HepG2 (cell line): Measurements from ENCODE around the gene UCK2. TPM values are rescaled to one million over a fixed set of nuclear protein-coding genes. Genes with fewer than 3 reads are reported as not detected.
A peak's percentile ranks its signal among the peaks of the same experiment; 100 is the strongest.

Experiments
- ETV6 ChIP-seq: sonication (generic); formaldehyde crosslinking; conservative IDR thresholded peaks from 2 replicates; pipeline ENCODE4 v1.4.0; 2020; ENCODE audit warnings: missing genetic modification reagents
- FOXA3 ChIP-seq: IDR thresholded peaks from 2 replicates; pipeline ENCODE4 v1.6.1; 2016; ENCODE audit warnings: missing genetic modification reagents, missing compliant biosample characterization
- HNRNPUL1 ChIP-seq: fragments of 200-400 bp; formaldehyde crosslinking; IDR thresholded peaks from 2 replicates; pipeline ENCODE4 v1.6.1; 2017; ENCODE audit warnings: low read depth, mild to moderate bottlenecking, low read length, moderate library complexity
- LCORL ChIP-seq, 2 experiments: fragments of 450-650 bp in 1 of 2; sonication (generic) in 1 of 2; formaldehyde crosslinking in 1 of 2; IDR thresholded peaks; 2 replicates each; pipeline versions ENCODE4 v1.5.0 to v1.6.1; 2017 to 2020; ENCODE audit warnings: antibody characterized with exemption in 1 of 2, missing genetic modification reagents in 1 of 2
- MTF2 ChIP-seq: sonication (generic); formaldehyde crosslinking; IDR thresholded peaks from 2 replicates; pipeline ENCODE4 v1.5.0; 2020; ENCODE audit warnings: missing genetic modification reagents, borderline replicate concordance
- ZNF282 ChIP-seq: fragments of 450-650 bp; IDR thresholded peaks from 2 replicates; pipeline ENCODE4 v1.6.1; 2018; ENCODE audit not compliant: partially characterized antibody
- ZNF296 ChIP-seq: sonication (generic); formaldehyde crosslinking; conservative IDR thresholded peaks from 2 replicates; pipeline ENCODE4 v1.5.0; 2020; ENCODE audit warnings: mild to moderate bottlenecking, missing genetic modification reagents
- ZNF326 ChIP-seq: sonication (generic); formaldehyde crosslinking; IDR thresholded peaks from 2 replicates; pipeline ENCODE4 v1.4.0; 2020; ENCODE audit warnings: missing genetic modification reagents, borderline replicate concordance
- ZNF441 ChIP-seq: sonication (generic); formaldehyde crosslinking; IDR thresholded peaks from 2 replicates; pipeline ENCODE4 v1.7.0; 2021; ENCODE audit warnings: missing genetic modification reagents, borderline replicate concordance
- ZNF557 ChIP-seq: sonication (generic); formaldehyde crosslinking; IDR thresholded peaks from 2 replicates; pipeline ENCODE4 v1.4.0; 2020; ENCODE audit warnings: missing genetic modification reagents
- ZNF720 ChIP-seq: sonication (generic); formaldehyde crosslinking; IDR thresholded peaks from 2 replicates; pipeline ENCODE4 v1.4.0; 2020; ENCODE audit warnings: missing genetic modification reagents
- polyA plus RNA-seq, 8 experiments: library from polyadenylated mRNA; depleted of rRNA in 3 of 8; stranded (reverse) in 7 of 8; unstranded in 1 of 8; fragments of >200 nt; fragmentation: Illumina TruSeq in 4 of 8; extraction: Trizol in 4 of 8; gene quantifications; 2 replicates each; pipeline versions ENCODE4 v1.2.1 to v1.2.3, GENCODE V29; 2011 to 2016; ENCODE audit warnings: low read depth in 4 of 8, missing spikeins in 1 of 8, mixed read lengths in 1 of 8; ENCODE audit not compliant: insufficient read depth in 1 of 8
- total RNA-seq, 5 experiments: library from RNA; depleted of rRNA; stranded (reverse); fragments of >200 nt; fragmentation: Illumina TruSeq; extraction: Trizol; gene quantifications; 2 replicates each; pipeline ENCODE4 v1.2.3, GENCODE V29; 2016; ENCODE audit warnings: low read depth in 1 of 5
- TF ChIP-seq, protein P1 (sequence below): sonication (generic); formaldehyde crosslinking; IDR thresholded peaks from 2 replicates; pipeline ENCODE4 v1.4.0; 2020; ENCODE audit warnings: mild to moderate bottlenecking, missing genetic modification reagents
- TF ChIP-seq, protein P2 (sequence below): sonication (generic); IDR thresholded peaks from 2 replicates; pipeline ENCODE4 v1.6.1; 2016; ENCODE audit warnings: low read depth, borderline replicate concordance
- TF ChIP-seq, protein P3 (sequence below): sonication (generic); formaldehyde crosslinking; IDR thresholded peaks from 2 replicates; pipeline ENCODE4 v1.5.1; 2020; ENCODE audit warnings: missing genetic modification reagents, mild to moderate bottlenecking, borderline replicate concordance
- TF ChIP-seq, protein P4 (sequence below): sonication (generic); formaldehyde crosslinking; IDR thresholded peaks from 2 replicates; pipeline ENCODE4 v1.5.0; 2020; ENCODE audit warnings: mild to moderate bottlenecking, missing genetic modification reagents
- TF ChIP-seq, protein P5 (sequence below): sonication (generic); formaldehyde crosslinking; IDR thresholded peaks from 2 replicates; pipeline ENCODE4 v1.8.1; 2023; ENCODE audit warnings: missing genetic modification reagents, inconsistent platforms, borderline replicate concordance

The UCK2 gene
- total and polyA plus RNA-seq, 2 of the 13 experiments (the other 11 are each of a cell fraction or from before 2014, with no cell fraction given) = 64.3 to 78.0 TPM

DNA sequence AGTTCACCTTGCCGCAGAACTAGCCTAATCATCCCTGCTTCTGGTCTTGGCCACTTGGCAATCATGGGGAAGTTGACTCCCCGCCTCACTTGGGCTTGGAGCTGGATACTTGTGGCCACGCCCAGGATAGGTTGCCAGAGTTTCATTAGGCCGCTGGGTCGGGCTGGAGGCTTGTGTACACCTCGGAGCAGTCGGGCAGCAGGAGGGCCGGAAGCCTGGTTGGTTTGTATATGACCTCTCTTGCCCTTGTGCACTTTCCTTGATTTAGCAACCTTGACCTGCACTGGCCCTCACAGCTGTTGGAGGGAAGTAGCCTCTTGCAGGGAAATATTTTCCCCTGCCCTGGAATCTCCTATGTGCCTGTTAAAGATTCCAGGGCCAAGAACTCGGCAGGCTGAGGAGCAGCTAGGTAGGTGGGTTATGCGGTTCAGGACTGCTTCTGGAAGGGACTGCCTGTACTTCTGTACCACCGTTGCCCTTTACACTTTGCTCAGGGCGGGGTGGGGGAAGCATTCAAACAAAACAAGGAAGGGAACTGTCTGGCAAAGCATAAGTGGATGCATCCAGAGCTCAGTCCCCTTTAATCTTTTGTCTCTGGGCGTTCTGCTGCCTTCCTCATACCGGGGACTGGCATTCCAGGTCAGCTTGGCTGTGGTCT, 83.5 kb downstream of the UCK2 start (continued):
- TF ChIP-seq, protein P1, sequence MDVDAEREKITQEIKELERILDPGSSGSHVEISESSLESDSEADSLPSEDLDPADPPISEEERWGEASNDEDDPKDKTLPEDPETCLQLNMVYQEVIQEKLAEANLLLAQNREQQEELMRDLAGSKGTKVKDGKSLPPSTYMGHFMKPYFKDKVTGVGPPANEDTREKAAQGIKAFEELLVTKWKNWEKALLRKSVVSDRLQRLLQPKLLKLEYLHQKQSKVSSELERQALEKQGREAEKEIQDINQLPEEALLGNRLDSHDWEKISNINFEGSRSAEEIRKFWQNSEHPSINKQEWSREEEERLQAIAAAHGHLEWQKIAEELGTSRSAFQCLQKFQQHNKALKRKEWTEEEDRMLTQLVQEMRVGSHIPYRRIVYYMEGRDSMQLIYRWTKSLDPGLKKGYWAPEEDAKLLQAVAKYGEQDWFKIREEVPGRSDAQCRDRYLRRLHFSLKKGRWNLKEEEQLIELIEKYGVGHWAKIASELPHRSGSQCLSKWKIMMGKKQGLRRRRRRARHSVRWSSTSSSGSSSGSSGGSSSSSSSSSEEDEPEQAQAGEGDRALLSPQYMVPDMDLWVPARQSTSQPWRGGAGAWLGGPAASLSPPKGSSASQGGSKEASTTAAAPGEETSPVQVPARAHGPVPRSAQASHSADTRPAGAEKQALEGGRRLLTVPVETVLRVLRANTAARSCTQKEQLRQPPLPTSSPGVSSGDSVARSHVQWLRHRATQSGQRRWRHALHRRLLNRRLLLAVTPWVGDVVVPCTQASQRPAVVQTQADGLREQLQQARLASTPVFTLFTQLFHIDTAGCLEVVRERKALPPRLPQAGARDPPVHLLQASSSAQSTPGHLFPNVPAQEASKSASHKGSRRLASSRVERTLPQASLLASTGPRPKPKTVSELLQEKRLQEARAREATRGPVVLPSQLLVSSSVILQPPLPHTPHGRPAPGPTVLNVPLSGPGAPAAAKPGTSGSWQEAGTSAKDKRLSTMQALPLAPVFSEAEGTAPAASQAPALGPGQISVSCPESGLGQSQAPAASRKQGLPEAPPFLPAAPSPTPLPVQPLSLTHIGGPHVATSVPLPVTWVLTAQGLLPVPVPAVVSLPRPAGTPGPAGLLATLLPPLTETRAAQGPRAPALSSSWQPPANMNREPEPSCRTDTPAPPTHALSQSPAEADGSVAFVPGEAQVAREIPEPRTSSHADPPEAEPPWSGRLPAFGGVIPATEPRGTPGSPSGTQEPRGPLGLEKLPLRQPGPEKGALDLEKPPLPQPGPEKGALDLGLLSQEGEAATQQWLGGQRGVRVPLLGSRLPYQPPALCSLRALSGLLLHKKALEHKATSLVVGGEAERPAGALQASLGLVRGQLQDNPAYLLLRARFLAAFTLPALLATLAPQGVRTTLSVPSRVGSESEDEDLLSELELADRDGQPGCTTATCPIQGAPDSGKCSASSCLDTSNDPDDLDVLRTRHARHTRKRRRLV (CRISPR knock-in tag) = no peak
- TF ChIP-seq, protein P2, sequence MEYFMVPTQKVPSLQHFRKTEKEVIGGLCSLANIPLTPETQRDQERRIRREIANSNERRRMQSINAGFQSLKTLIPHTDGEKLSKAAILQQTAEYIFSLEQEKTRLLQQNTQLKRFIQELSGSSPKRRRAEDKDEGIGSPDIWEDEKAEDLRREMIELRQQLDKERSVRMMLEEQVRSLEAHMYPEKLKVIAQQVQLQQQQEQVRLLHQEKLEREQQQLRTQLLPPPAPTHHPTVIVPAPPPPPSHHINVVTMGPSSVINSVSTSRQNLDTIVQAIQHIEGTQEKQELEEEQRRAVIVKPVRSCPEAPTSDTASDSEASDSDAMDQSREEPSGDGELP = peak; percentile 98
- peak; percentile 50; the same call in 1 of the 2 replicates for TF ChIP-seq ZNF557 (CRISPR knock-in tag)
- no peak for TF ChIP-seq MTF2 (CRISPR knock-in tag)
- TF ChIP-seq, protein P3, sequence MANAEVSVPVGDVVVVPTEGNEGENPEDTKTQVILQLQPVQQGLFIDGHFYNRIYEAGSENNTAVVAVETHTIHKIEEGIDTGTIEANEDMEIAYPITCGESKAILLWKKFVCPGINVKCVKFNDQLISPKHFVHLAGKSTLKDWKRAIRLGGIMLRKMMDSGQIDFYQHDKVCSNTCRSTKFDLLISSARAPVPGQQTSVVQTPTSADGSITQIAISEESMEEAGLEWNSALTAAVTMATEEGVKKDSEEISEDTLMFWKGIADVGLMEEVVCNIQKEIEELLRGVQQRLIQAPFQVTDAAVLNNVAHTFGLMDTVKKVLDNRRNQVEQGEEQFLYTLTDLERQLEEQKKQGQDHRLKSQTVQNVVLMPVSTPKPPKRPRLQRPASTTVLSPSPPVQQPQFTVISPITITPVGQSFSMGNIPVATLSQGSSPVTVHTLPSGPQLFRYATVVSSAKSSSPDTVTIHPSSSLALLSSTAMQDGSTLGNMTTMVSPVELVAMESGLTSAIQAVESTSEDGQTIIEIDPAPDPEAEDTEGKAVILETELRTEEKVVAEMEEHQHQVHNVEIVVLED = 0 out of 2 replicates have a peak, but pooled peaks have one; percentile 20
- TF ChIP-seq ZNF296 = 0 out of 2 replicates have a peak, but pooled peaks have one; percentile 45
- TF ChIP-seq ZNF282 = no peak
- TF ChIP-seq ZNF326 (CRISPR knock-in tag) = no peak
- TF ChIP-seq, protein P4, sequence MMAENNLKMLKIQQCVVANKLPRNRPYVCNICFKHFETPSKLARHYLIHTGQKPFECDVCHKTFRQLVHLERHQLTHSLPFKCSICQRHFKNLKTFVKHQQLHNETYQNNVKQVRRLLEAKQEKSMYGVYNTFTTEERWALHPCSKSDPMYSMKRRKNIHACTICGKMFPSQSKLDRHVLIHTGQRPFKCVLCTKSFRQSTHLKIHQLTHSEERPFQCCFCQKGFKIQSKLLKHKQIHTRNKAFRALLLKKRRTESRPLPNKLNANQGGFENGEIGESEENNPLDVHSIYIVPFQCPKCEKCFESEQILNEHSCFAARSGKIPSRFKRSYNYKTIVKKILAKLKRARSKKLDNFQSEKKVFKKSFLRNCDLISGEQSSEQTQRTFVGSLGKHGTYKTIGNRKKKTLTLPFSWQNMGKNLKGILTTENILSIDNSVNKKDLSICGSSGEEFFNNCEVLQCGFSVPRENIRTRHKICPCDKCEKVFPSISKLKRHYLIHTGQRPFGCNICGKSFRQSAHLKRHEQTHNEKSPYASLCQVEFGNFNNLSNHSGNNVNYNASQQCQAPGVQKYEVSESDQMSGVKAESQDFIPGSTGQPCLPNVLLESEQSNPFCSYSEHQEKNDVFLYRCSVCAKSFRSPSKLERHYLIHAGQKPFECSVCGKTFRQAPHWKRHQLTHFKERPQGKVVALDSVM = no peak
- no peak for TF ChIP-seq ZNF720 (CRISPR knock-in tag)
- TF ChIP-seq FOXA3 (CRISPR knock-in tag) = peak; percentile 84
- TF ChIP-seq, protein P5, sequence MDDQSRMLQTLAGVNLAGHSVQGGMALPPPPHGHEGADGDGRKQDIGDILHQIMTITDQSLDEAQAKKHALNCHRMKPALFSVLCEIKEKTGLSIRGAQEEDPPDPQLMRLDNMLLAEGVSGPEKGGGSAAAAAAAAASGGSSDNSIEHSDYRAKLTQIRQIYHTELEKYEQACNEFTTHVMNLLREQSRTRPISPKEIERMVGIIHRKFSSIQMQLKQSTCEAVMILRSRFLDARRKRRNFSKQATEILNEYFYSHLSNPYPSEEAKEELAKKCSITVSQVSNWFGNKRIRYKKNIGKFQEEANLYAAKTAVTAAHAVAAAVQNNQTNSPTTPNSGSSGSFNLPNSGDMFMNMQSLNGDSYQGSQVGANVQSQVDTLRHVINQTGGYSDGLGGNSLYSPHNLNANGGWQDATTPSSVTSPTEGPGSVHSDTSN = no peak
- TF ChIP-seq ZNF441 (CRISPR knock-in tag) = no peak; the same call in 1 of the 2 replicates
- TF ChIP-seq LCORL (IDR thresholded peaks at IDR 0.05) = no peak
- peak; percentile 95 for TF ChIP-seq LCORL (CRISPR knock-in tag; IDR thresholded peaks at IDR 0.05)
- no peak for TF ChIP-seq ETV6 (CRISPR knock-in tag)
- no peak for TF ChIP-seq HNRNPUL1
